Liver (tissue), 3 donors: ENCODE data around the gene LPCAT1.

ENCODE experiments used
- CTCF ChIP-seq: fragments of 150-350 bp; IDR thresholded peaks from 2 replicates; pipeline ENCODE4 v1.5.1; 2017; ENCODE audit warnings: improper control_type of control experiment, low read depth, low read length; ENCODE audit not compliant: missing input control
- EGR1 ChIP-seq, 2 donors: IDR thresholded peaks; 2 replicates each; pipeline ENCODE4 v1.6.1; 2016 to 2018; ENCODE audit warnings: antibody characterized with exemption in 2 of 2, low read depth in 2 of 2
- JUND ChIP-seq, 2 donors: IDR thresholded peaks; 2 replicates each; pipeline ENCODE4 v1.6.1; 2016; ENCODE audit warnings: antibody characterized with exemption in 2 of 2
- MAX ChIP-seq: IDR thresholded peaks from 2 replicates; pipeline ENCODE4 v1.6.1; 2016; ENCODE audit warnings: antibody characterized with exemption
- RAD21 ChIP-seq, 2 donors: IDR thresholded peaks; 2 replicates each; pipeline ENCODE4 v1.6.1; 2016; ENCODE audit warnings: antibody characterized with exemption in 2 of 2, mild to moderate bottlenecking in 2 of 2
- REST ChIP-seq: IDR thresholded peaks from 2 replicates; pipeline ENCODE4 v1.6.1; 2016; ENCODE audit warnings: antibody characterized with exemption, mild to moderate bottlenecking
- SP1 ChIP-seq: IDR thresholded peaks from 2 replicates; pipeline ENCODE4 v1.6.1; 2018; ENCODE audit warnings: antibody characterized with exemption, mild to moderate bottlenecking
- YY1 ChIP-seq: IDR thresholded peaks from 2 replicates; pipeline ENCODE4 v1.6.1; 2016; ENCODE audit warnings: antibody characterized with exemption, mild to moderate bottlenecking
- TF ChIP-seq, protein P1 (sequence below): IDR thresholded peaks from 2 replicates; pipeline ENCODE4 v1.6.1; 2016; ENCODE audit warnings: antibody characterized with exemption
- donor health status: healthy.
- donor health status: healthy.

GRCh38 chr5:1551426-1552301, 27.9 kb upstream of the LPCAT1 start:
- no peak for TF ChIP-seq CTCF
- TF ChIP-seq REST, result no peak
- no peak for TF ChIP-seq YY1
- no peak for TF ChIP-seq SP1
- no peak for TF ChIP-seq RAD21 (IDR thresholded peaks at IDR 0.05)
- TF ChIP-seq, protein P1, sequence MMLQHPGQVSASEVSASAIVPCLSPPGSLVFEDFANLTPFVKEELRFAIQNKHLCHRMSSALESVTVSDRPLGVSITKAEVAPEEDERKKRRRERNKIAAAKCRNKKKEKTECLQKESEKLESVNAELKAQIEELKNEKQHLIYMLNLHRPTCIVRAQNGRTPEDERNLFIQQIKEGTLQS, result no peak
- TF ChIP-seq JUND (IDR thresholded peaks at IDR 0.05), result no peak
- TF ChIP-seq MAX, result no peak
- TF ChIP-seq EGR1 (IDR thresholded peaks at IDR 0.05; ENCODE audit: low read depth in 2 of 2), result no peak
